ENCODE data around the gene PCDHGA12. TPM values are rescaled to one million over a fixed set of nuclear protein-coding genes. Genes with fewer than 3 reads are reported as not detected.
"Not testable (repeated sequence)": the region's sequence is repeated elsewhere in the genome, so short reads cannot be mapped to it uniquely, and the experiment has no call there.

PCDHGA12 gene
- total RNA-seq, 2 donors from 2014 or later = 3.8 to 6.8 TPM

GRCh38 chr5:141393267-141393666 is 37.0 kb upstream of the PCDHGA12 start:
- no peak for DNase-seq (ENCODE audit: low spot score)
- intact Hi-C loops (cut with DNase I) = no loop called here
- H3K4me1 ChIP-seq (replicated peaks) = no peaks in the 10 kb centered on the region
- no peak for TF ChIP-seq POLR2AphosphoS5 (IDR thresholded peaks at IDR 0.05)
- TF ChIP-seq POLR2A (IDR thresholded peaks at IDR 0.05) = no peak
- TF ChIP-seq CTCF (IDR thresholded peaks at IDR 0.05) = no peak
- 35% methylated on average over 21 of the region's 21 CpGs for WGBS
- no peak overlapping the region for H3K27ac ChIP-seq
- no peaks in the 10 kb centered on the region for H3K9me3 ChIP-seq
- H3K4me3 ChIP-seq = no peak overlapping the region
- peaks cover 6% of the 10 kb centered on the region for H3K27me3 ChIP-seq (replicated peaks; ENCODE audit: insufficient read depth)
- no peaks in the 10 kb centered on the region for H3K36me3 ChIP-seq

DNA sequence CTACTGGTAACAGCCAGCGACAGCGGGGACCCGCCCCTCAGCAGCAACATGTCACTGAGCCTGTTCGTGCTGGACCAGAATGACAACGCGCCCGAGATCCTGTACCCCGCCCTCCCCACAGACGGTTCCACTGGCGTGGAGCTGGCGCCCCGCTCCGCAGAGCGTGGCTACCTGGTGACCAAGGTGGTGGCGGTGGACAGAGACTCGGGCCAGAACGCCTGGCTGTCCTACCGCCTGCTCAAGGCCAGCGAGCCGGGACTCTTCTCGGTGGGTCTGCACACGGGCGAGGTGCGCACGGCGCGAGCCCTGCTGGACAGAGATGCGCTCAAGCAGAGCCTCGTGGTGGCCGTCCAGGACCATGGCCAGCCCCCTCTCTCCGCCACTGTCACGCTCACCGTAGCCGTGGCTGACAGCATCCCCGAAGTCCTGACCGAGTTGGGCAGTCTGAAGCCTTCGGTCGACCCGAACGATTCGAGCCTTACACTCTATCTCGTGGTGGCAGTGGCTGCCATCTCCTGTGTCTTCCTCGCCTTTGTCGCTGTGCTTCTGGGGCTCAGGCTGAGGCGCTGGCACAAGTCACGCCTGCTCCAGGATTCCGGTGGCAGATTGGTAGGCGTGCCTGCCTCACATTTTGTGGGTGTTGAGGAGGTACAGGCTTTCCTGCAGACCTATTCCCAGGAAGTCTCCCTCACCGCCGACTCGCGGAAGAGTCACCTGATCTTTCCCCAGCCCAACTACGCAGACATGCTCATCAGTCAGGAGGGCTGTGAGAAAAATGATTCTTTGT is 35.7 kb upstream of the PCDHGA12 start:
- H3K4me1 ChIP-seq (replicated peaks); H3K36me3 ChIP-seq; H3K27ac ChIP-seq; H3K4me3 ChIP-seq; H3K9me3 ChIP-seq; DNase-seq (ENCODE audit: low spot score); intact Hi-C loops (cut with DNase I); H3K27me3 ChIP-seq (replicated peaks; ENCODE audit: insufficient read depth): not testable (repeated sequence)
- WGBS = 29% methylated on average over 40 of the region's 53 CpGs

DNA sequence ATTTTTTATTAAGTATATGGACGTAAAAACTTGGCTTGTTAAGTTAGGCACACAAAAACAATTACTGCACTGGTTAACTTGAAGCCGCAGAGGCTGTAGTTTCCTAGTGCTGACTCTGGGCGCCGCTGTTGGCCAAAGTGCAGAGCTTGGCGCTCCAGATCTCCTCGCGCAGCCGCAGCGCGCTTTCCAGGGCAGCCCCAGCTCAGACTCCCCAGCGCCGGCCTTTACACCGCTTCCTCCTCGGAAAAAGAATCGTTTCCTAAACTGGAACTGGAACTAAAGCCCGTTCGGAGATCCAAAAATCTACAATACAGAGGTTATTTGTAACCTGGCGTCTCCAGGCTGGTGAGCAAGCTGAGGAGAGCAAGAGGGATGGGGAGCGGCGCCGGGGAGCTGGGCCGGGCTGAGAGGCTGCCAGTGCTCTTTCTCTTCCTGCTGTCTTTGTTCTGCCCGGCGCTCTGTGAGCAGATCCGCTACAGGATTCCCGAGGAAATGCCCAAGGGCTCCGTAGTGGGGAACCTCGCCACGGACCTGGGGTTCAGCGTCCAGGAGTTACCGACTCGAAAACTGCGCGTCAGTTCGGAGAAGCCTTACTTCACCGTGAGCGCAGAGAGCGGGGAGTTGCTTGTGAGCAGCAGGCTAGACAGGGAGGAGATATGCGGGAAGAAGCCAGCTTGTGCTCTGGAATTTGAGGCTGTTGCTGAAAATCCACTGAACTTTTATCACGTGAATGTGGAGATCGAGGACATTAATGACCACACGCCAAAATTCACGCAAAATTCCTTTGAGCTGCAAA is 32.4 kb upstream of the PCDHGA12 start, which contains the start of gene PCDHGB5:
PCDHGB5 (plus strand) TSS at position 192 of the 796 bp plus-strand sequence; CDS start at position 373, 181 bp downstream.
- H3K27me3 ChIP-seq (replicated peaks; ENCODE audit: insufficient read depth); intact Hi-C loops (cut with DNase I); H3K9me3 ChIP-seq; DNase-seq (ENCODE audit: low spot score); H3K4me1 ChIP-seq (replicated peaks); H3K36me3 ChIP-seq; H3K27ac ChIP-seq: not testable (repeated sequence)
- peak in 3 of 4 experiments; percentile 40 to 54 (median 48) for TF ChIP-seq CTCF (IDR thresholded peaks at IDR 0.05)
- WGBS = 6% methylated on average over 25 of the region's 43 CpGs
- H3K4me3 ChIP-seq = peak within 1 kb of the TSS in 1 of 2 donors; percentile 28

GRCh38 chr5:141398608-141399007 is 31.7 kb upstream of the PCDHGA12 start:
- Histone ChIP-seq H3K27me3 (replicated peaks; ENCODE audit: insufficient read depth) (peaks cover 2% of the 10 kb centered on the region), H3K9me3 (peaks cover 10% of the 10 kb centered on the region), H3K36me3 (no peaks in the 10 kb centered on the region), H3K4me1 (replicated peaks) (no peaks in the 10 kb centered on the region), H3K27ac (no peak overlapping the region), H3K4me3 (no peak overlapping the region)
- no peak for DNase-seq (ENCODE audit: low spot score)
- WGBS = 22% methylated on average over 15 of the region's 15 CpGs
- TF ChIP-seq POLR2AphosphoS5 (IDR thresholded peaks at IDR 0.05) = no peak
- intact Hi-C loops (cut with DNase I) = no loop called here

DNA sequence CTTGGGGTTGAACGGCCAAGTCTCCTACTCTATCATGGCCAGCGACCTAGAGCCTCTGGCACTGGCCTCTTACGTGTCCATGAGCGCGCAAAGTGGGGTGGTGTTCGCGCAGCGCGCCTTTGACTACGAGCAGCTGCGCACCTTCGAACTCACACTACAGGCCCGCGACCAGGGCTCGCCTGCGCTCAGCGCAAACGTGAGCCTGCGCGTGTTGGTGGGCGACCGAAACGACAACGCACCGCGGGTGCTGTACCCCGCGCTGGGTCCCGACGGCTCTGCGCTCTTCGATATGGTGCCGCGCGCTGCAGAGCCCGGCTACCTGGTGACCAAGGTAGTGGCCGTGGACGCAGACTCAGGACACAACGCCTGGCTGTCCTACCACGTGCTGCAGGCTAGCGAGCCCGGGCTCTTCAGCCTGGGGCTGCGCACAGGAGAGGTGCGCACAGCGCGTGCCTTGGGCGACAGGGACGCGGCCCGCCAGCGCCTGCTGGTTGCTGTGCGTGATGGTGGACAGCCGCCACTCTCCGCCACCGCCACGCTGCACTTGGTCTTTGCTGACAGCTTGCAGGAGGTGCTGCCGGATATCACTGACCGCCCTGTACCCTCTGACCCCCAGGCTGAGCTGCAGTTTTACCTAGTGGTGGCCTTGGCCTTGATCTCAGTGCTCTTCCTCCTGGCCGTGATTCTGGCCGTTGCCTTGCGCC is 30.6 kb upstream of the PCDHGA12 start:
- intact Hi-C loops (cut with DNase I) = no loop called here
- Histone ChIP-seq H3K27ac (no peak overlapping the region), H3K9me3 (peaks cover 10% of the 10 kb centered on the region), H3K4me1 (replicated peaks) (no peaks in the 10 kb centered on the region), H3K27me3 (replicated peaks; ENCODE audit: insufficient read depth) (peaks cover under 1% of the 10 kb centered on the region), H3K36me3 (no peaks in the 10 kb centered on the region), H3K4me3 (no peak overlapping the region)
- DNase-seq (ENCODE audit: low spot score) = no peak
- 20% methylated on average over 56 of the region's 61 CpGs for WGBS
- no peak for TF ChIP-seq POLR2AphosphoS5 (IDR thresholded peaks at IDR 0.05)
- TF ChIP-seq POLR2A (IDR thresholded peaks at IDR 0.05) = no peak
- no peak for TF ChIP-seq CTCF (IDR thresholded peaks at IDR 0.05)

Data from prostate gland (tissue), 2 donors.